DOHH2 (cell line): ENCODE data around the gene SMPD3.

Experiments
- H3F3A ChIP-seq: fragments of 200-600 bp; sonication (generic), shearing (Covaris generic); 2 replicates; pipeline ENCODE4 v1.6.0; 2016; ENCODE audit warnings: antibody characterized with exemption, mild to moderate bottlenecking; ENCODE audit not compliant: control insufficient read depth, insufficient read depth
- H3K27ac ChIP-seq: fragments of 200-600 bp; sonication (generic); 2 replicates; pipeline ENCODE4 v1.5.1; 2014; ENCODE audit warnings: low read depth, mild to moderate bottlenecking, low read length, moderate library complexity
- H3K27me3 ChIP-seq: fragments of 200-600 bp; sonication (generic); 2 replicates; pipeline ENCODE4 v1.6.1; 2014; ENCODE audit warnings: mild to moderate bottlenecking, low read length, mixed read lengths; ENCODE audit not compliant: control insufficient read depth
- H3K36me3 ChIP-seq: fragments of 200-600 bp; sonication (generic); 2 replicates; pipeline ENCODE4 v1.6.1; 2014; ENCODE audit warnings: mild to moderate bottlenecking, low read length, moderate library complexity, mixed read lengths; ENCODE audit not compliant: control insufficient read depth
- H3K4me1 ChIP-seq: fragments of 200-600 bp; sonication (generic); 2 replicates; pipeline ENCODE4 v1.6.1; 2014; ENCODE audit warnings: mild to moderate bottlenecking, low read length, mixed read lengths; ENCODE audit not compliant: control insufficient read depth
- H3K4me2 ChIP-seq: fragments of 200-600 bp; sonication (generic); 2 replicates; pipeline ENCODE4 v1.6.0; 2014; ENCODE audit warnings: mild to moderate bottlenecking, low read length, moderate library complexity
- H3K4me3 ChIP-seq: fragments of 200-600 bp; sonication (generic); 2 replicates; pipeline ENCODE4 v1.5.1; 2014; ENCODE audit warnings: mild to moderate bottlenecking, low read length, mixed read lengths
- H3K79me2 ChIP-seq: fragments of 200-600 bp; sonication (generic); 2 replicates; pipeline ENCODE4 v1.6.1; 2014; ENCODE audit warnings: mild to moderate bottlenecking, low read length, mixed read lengths; ENCODE audit not compliant: control insufficient read depth
- H3K9me2 ChIP-seq: fragments of 200-600 bp; sonication (generic); replicated peaks from 2 replicates; pipeline ENCODE4 v1.6.1; 2014; ENCODE audit warnings: mild to moderate bottlenecking, low read length, mixed read lengths; ENCODE audit not compliant: control insufficient read depth
- H3K9me3 ChIP-seq: fragments of 200-600 bp; sonication (generic); 2 replicates; pipeline ENCODE4 v1.6.1; 2014; ENCODE audit warnings: antibody characterized with exemption, low read length, mixed read lengths; ENCODE audit not compliant: control insufficient read depth, insufficient read depth
- H4K20me1 ChIP-seq: fragments of 200-600 bp; sonication (generic); 2 replicates; pipeline ENCODE4 v1.6.0; 2014; ENCODE audit warnings: low read depth, mild to moderate bottlenecking, antibody characterized with exemption, low read length, moderate library complexity; ENCODE audit not compliant: control insufficient read depth, insufficient read depth
- CTCF ChIP-seq: fragments of 200-600 bp; sonication (generic); IDR thresholded peaks from one replicate; pipeline ENCODE4 v1.5.1; 2014; ENCODE audit warnings: antibody characterized with exemption, mild to moderate bottlenecking, low read depth, low read length; ENCODE audit not compliant: poor library complexity, severe bottlenecking
- EZH2phosphoT487 ChIP-seq: fragments of 200-600 bp; sonication (generic); IDR thresholded peaks from 2 replicates; pipeline ENCODE4 v1.6.1; 2017; ENCODE audit warnings: borderline replicate concordance, mild to moderate bottlenecking, antibody characterized with exemption, low read length, moderate library complexity, mixed read lengths

SMPD3 gene

GRCh38 chr16:68344252-68344651 lies 104.1 kb downstream of the SMPD3 start:
- Histone ChIP-seq H3K4me1 (no peaks in the 10 kb centered on the region), H3K4me3 (no peak overlapping the region), H3K36me3 (peaks cover 77% of the 10 kb centered on the region), H3F3A (no peaks in the 10 kb centered on the region), H3K9me3 (no peaks in the 10 kb centered on the region), H3K79me2 (no peaks in the 10 kb centered on the region), H4K20me1 (no peaks in the 10 kb centered on the region), H3K9me2 (no peaks in the 10 kb centered on the region), H3K27ac (no peak overlapping the region), H3K4me2 (no peak overlapping the region), H3K27me3 (no peaks in the 10 kb centered on the region)
- TF ChIP-seq CTCF (no peak), EZH2phosphoT487 (no peak)

GRCh38 chr16:68343137-68343536 lies 105.2 kb downstream of the SMPD3 start:
- peaks cover 81% of the 10 kb centered on the region for H3K36me3 ChIP-seq

GRCh38 chr16:68342620-68343019 lies 105.7 kb downstream of the SMPD3 start:
- H3K36me3 ChIP-seq, result peaks cover 81% of the 10 kb centered on the region
- H3F3A ChIP-seq, result no peaks in the 10 kb centered on the region
- TF ChIP-seq EZH2phosphoT487 (no peak), CTCF (no peak)
- H3K27ac ChIP-seq, result no peak overlapping the region
- no peak overlapping the region for H3K4me3 ChIP-seq
- H4K20me1 ChIP-seq, result no peaks in the 10 kb centered on the region
- H3K79me2 ChIP-seq, result no peaks in the 10 kb centered on the region
- H3K4me2 ChIP-seq, result no peak overlapping the region
- H3K27me3 ChIP-seq, result no peaks in the 10 kb centered on the region
- H3K9me3 ChIP-seq, result no peaks in the 10 kb centered on the region
- H3K9me2 ChIP-seq, result no peaks in the 10 kb centered on the region
- no peaks in the 10 kb centered on the region for H3K4me1 ChIP-seq

More at GRCh38 chr16:68343137-68343536, 105.2 kb downstream of the SMPD3 start:
- Histone ChIP-seq H3K4me2 (no peak overlapping the region), H3K9me2 (no peaks in the 10 kb centered on the region), H4K20me1 (no peaks in the 10 kb centered on the region), H3K27me3 (no peaks in the 10 kb centered on the region), H3K9me3 (no peaks in the 10 kb centered on the region), H3K27ac (no peak overlapping the region), H3F3A (no peaks in the 10 kb centered on the region), H3K4me3 (no peak overlapping the region), H3K79me2 (no peaks in the 10 kb centered on the region), H3K4me1 (no peaks in the 10 kb centered on the region)
- TF ChIP-seq EZH2phosphoT487 (no peak), CTCF (no peak)
